Astrocyte of the cerebellum (primary cell): ENCODE measurements around the gene VAV1.
A peak's percentile ranks its signal among the peaks of the same experiment; 100 is the strongest.

Source experiments
- DNase-seq: peaks from one replicate; pipeline ENCODE4 v3.0.0-alpha.2; 2011; ENCODE audit warnings: low read depth
- H3K4me3 ChIP-seq: 2 replicates; pipeline ENCODE4 v1.5.1; 2011; ENCODE audit warnings: mild to moderate bottlenecking, low read depth, low read length, moderate library complexity
- in situ Hi-C: cut with HindIII; loops from 2 replicates; pipeline ENCODE4 v1.10.0; 2017; ENCODE audit warnings: low sequenced_read_pairs
- TF ChIP-seq, protein P1 (sequence below): IDR thresholded peaks from 2 replicates; pipeline ENCODE4 v1.5.1; 2012; ENCODE audit warnings: low read length, low read depth, moderate library complexity, mild to moderate bottlenecking; ENCODE audit errors: missing control alignments

VAV1 gene

DNA sequence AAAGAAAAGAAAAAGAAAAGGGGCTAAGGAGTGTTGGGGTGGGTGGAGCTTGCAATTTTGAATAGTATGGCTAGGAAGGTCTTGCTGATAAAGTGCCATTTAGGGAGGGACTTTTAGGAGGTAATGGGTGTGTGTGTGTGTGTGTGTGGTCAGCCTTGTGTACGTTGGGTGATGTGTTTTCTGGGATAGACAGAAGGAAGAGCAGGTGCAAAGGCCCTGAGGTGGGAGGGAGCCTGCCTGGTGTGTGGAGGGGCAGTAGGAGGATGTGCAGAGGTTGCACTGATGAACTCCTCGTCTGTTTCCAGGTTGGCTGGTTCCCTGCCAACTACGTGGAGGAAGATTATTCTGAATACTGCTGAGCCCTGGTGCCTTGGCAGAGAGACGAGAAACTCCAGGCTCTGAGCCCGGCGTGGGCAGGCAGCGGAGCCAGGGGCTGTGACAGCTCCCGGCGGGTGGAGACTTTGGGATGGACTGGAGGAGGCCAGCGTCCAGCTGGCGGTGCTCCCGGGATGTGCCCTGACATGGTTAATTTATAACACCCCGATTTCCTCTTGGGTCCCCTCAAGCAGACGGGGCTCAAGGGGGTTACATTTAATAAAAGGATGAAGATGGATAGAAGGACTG, 84.4 kb downstream of the VAV1 start:
- no peak for DNase-seq
- in situ Hi-C loops = no loop called here
- TF ChIP-seq, protein P1, sequence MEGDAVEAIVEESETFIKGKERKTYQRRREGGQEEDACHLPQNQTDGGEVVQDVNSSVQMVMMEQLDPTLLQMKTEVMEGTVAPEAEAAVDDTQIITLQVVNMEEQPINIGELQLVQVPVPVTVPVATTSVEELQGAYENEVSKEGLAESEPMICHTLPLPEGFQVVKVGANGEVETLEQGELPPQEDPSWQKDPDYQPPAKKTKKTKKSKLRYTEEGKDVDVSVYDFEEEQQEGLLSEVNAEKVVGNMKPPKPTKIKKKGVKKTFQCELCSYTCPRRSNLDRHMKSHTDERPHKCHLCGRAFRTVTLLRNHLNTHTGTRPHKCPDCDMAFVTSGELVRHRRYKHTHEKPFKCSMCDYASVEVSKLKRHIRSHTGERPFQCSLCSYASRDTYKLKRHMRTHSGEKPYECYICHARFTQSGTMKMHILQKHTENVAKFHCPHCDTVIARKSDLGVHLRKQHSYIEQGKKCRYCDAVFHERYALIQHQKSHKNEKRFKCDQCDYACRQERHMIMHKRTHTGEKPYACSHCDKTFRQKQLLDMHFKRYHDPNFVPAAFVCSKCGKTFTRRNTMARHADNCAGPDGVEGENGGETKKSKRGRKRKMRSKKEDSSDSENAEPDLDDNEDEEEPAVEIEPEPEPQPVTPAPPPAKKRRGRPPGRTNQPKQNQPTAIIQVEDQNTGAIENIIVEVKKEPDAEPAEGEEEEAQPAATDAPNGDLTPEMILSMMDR = no peak
- no peak overlapping the region for H3K4me3 ChIP-seq

DNA sequence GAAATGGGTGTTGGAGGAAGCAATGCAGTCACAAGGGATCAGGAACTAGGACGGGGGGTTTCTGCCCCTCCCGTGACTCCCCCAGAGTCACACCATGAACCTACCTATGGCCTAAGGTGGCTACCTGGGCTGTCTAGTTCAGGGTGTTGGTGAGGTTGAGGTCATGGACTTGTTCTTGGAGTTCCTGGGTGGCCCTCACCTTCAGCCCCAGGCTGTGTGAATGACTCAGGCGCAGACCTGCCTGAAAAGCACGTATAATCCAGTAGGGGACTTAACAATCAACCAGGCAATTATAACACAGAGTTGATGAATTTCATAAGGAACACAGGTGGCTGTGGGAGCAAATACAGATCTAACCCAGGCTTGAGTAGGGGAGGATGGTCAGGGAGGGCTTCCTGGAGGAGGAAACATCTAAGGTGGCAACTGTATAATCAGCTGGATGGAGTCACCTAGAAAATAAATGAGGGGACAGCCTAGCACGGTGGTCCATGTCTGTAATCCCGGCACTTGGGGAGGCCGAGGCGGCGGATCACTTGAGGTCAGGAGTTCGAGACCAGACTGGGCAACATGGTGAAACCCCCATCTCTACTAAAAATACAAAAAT, 89.3 kb downstream of the VAV1 start:
- TF ChIP-seq, protein P1 = no peak
- no peak for DNase-seq
- in situ Hi-C loops = no loop called here
- H3K4me3 ChIP-seq = no peak overlapping the region

DNA sequence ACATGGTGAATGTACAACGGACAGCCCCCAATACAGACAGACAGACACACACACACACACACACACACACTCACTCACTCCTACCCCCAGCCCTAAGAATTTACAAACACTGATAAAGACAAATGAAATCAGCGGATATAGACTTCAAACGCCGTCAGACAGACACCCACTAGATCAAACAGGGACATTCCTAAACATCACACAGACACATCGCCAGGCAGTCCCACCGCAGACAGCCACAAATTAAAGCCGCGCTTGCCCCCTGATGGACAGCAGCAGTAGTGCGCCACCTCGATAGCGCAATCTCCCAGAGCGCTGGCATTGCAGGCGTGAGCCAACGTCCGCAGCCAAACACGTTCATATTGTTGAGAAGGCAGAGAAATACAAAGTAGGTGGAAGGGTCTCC, 90.2 kb downstream of the VAV1 start:
- TF ChIP-seq, protein P1 = peak; percentile 79
- DNase-seq = peak; percentile 29
- in situ Hi-C loops = no loop called here
- H3K4me3 ChIP-seq = no peak overlapping the region

DNA sequence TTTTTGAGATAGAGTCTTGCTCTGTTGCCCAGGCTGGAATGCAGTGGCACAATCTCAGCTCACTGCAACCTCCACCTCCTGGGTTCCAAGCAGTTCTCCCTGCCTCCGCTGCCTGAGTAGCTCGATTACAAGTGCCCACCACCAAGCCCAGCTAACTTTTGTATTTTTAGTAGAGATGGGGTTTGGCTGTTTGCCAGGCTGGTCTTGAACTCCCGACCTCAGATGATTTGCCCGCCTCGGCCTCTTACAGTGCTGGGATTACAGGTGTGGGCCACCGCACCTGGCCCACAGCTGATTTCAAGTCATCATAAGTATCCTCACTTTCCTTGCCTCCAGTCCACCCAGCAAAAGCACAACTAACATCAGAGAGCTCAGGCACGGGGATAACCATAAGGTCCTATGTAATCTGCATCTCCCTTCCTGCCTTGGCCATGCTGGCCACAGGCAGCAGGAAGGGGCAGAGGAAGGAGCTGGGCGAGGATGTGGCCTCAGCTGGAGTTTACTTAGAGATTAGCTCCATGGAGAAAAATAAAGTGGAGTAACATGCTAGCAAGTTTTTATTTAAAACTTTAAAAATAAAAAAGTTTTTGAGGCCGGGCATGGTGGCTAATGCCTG, 91.9 kb downstream of the VAV1 start:
- no peak for DNase-seq
- H3K4me3 ChIP-seq = no peak overlapping the region
- in situ Hi-C loops = no loop called here
- TF ChIP-seq, protein P1 = no peak

DNA sequence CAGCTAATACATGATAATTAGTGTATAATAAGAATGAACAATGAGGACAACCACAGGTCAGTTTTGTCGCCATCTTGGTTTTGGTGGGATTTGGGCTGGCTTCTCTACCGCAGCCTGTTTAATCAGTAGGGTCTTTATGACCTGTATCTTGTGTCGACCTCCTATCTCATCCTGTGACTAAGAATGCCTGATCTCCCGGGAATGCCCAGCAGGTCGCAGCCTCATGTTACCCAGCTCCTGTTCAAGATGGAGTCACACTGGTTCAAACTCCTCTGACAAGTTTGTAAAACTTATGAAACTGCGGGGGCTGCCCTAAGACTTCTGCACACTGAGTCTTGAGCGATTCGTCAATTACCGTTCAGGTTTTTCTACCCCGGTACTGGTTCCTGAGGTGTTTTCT, 93.3 kb downstream of the VAV1 start:
- H3K4me3 ChIP-seq = no peak overlapping the region
- no peak for DNase-seq
- TF ChIP-seq, protein P1 = no peak
- in situ Hi-C loops = no loop called here

DNA sequence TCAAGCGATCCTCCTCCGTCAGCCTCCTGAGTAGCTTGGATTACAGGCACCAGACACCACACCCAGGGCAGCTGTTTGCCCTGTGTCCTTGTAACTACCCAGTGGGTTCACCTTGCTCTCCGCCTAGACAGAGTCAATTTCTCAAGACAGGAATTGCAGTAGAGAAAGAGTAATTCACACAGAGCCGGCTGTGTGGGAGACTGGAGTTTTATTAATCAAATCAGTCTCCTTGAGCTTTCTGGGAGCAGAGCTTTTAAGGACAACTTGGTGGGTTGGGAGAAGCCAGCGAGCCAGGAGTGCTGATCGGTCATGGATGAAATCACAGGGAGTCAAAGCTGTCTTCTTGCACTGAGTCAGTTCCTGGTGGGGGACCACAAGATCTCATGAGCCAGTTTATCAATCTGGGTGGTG, 94.2 kb downstream of the VAV1 start:
- no peak for DNase-seq
- TF ChIP-seq, protein P1 = no peak
- in situ Hi-C loops = no loop called here
- H3K4me3 ChIP-seq = no peak overlapping the region
